NCI-H1436 treated with DMSO at 0.1 percent for 48 hours (cell line): Measurements from ENCODE around the gene TPST1.
"Not testable (repeated sequence)": the region's sequence is repeated elsewhere in the genome, so short reads cannot be mapped to it uniquely, and the experiment has no call there.

Experiments
- DNase-seq: peaks from one replicate; lab custom pipeline; 2025; lab: John Stamatoyannopoulos, UW

TPST1 gene

DNA sequence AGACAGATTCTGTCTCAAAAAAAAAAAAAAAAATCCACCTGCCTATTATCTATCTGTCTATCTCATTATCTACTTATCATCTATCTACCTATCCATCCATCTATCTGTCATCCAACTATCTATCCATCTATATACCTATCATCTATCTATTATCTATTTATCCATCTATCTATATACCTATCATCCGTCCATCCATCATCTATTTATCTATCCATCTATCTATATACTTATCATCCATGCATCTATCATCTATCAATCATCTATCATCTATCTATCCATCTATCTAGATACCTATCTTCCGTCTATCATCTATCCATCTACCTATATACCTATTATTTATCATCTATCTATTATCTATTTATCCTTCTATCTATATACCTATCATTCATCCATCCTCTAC lies 16.5 kb upstream of the TPST1 start:
- no peak for DNase-seq

DNA sequence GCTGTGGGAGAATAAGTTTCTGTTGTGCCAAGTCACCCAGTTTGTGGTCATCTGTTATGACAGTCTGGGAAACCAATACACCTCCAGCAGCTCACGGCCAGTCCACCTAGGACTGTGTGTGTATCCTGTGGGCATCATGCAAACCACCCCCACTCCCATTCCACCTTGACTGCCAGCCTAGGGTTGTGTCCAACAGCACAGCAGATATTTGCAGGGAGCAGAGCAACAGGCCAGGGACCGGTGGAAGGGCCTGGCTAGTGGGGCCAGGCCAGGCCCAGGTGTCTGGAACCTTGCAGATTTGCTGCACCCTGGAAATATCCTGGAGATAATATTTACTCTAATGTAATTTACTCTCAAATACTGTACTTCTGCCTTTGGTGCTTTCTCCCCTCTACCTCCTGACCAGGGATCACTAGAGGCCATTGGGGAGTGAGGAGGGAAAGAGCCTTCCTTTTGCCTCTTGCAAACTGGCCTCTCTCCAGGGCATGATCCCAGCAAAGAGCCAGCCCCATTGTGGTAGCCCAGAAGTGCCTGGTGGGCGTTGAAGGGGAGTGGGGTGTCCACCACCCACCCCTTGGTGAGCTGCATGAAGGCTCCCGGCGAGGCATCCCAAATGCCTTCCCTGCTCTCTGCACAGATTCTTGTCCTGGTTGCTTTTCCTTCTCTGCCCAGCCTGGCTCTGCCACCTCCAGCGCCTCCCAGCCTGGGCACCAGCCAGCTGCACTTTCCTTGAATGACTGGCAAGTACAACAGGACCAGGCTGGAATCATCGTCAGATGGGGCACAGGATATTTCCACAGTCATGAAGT lies 15.2 kb upstream of the TPST1 start:
- no peak for DNase-seq

DNA sequence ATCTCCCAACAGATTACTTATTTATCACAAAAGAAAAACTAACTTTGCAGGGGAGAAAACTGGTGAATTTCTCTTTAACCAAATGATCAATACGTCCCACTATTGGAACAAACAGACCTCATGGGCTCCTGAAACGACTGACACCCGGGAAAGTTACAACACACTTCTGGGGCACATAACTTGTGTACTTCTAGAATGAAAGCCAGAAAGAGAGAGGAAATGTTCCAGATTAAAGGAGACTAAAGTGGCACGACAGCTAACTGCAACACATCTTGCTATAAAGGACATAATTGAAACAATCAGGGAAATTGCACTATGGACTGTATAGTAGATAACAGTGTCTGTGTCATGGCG lies 14.7 kb upstream of the TPST1 start:
- DNase-seq: no peak

DNA sequence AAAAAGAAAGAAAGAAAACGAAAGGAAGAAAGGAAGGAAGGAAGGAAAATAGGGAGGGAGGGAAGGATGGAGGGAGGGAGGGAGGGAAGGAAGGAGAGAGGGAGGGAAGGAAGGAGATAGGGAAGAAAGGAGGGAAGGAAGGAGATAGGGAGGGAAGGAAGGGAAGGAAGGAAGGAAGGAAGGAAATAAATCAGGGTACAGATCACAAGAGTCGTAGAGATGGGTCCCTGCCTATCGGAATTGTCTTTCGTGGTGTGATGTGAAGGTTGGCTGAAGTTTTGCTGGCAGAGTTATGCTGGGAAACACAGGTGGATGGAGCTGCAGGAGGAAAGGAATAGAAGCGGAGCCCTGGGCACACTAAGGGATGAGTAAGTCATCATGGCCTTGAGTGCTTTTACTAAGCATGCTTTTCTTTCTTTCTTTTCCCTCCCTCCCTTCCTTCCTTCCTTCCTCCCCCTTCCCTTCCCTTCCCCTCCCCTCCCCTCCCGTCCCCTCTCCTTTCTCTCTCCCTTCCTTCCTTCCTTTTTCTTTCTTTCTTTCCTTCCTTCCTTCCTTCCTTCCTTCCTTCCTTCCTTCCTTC lies 11.9 kb upstream of the TPST1 start:
- no peak for DNase-seq

DNA sequence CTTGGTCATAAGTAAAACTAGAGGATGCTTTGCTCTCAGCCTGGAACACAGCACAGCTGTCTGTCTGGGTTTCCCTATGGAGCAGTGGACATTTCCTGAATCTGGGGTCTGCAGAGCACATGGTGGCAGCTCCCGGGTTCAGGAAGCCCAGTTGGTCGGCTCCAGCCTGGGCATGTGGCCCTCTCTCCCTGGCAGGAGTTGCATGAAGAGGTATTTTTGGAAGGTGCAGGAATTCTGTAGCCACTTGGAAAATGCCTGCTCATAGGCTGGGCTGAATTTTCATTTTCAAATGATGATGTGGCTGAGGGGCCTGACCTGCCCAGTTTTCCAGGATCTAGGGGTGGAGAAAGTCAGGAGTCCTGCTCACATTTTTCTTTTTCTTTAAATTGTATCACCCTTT lies 6.7 kb upstream of the TPST1 start:
- DNase-seq: no peak

DNA sequence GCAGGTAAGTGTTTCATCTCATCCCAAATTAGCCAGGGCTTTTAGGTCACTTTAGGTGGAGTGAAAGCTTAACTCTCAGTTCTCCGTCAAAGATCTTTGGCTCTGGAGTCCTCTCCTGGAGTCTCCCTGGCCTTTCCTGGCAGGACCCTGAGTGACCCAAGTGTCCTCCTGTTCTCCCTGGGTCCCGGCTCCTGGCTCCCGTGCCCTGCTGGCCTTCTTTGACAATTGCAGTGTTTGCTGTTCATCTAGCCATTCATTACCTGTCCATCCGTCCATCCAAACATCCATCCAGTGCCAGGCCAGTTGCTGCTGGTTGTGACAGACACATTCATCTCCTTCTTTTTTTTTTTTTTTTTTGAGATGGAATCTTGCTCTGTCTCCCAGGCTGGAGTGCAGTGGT lies 6.2 kb upstream of the TPST1 start:
- no peak for DNase-seq

DNA sequence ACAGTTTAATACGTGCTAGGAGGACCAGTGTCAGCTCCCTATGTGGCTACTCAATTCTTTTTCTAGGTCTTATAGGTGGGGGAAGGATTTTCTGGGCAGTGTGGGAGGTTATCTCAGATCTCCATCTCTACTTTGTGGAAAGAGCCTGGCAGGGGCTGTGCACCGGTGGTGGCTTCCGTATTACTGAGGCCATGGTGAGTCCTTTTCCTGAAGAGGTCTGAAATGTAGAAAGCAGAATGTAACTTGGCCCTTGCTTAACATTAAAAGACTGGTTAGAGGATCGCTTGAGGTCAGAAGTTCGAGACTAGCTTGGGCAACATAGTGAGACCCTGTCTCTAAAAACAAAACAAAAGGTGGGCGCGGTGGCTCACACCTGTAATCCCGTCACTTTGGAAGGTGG lies 2.7 kb upstream of the TPST1 start:
- no peak for DNase-seq

DNA sequence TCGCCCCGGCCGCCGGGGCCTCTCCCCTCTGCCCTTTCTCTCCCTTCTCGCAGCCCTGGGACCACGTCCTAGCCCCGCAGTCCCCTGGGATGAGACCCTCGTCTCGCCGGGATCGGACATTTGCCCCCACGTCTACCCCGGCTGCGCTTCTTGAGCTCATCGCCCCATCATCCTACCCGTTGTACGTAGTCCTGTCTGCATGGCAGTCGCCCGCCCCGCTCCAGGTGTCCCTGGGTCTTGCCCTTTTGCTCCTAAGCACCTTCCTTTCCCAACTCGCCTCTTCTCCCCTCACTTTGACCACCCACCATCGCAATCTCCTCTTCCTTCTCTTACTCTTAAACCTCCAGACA lies 582 bp downstream of the TPST1 start:
- no peak for DNase-seq

DNA sequence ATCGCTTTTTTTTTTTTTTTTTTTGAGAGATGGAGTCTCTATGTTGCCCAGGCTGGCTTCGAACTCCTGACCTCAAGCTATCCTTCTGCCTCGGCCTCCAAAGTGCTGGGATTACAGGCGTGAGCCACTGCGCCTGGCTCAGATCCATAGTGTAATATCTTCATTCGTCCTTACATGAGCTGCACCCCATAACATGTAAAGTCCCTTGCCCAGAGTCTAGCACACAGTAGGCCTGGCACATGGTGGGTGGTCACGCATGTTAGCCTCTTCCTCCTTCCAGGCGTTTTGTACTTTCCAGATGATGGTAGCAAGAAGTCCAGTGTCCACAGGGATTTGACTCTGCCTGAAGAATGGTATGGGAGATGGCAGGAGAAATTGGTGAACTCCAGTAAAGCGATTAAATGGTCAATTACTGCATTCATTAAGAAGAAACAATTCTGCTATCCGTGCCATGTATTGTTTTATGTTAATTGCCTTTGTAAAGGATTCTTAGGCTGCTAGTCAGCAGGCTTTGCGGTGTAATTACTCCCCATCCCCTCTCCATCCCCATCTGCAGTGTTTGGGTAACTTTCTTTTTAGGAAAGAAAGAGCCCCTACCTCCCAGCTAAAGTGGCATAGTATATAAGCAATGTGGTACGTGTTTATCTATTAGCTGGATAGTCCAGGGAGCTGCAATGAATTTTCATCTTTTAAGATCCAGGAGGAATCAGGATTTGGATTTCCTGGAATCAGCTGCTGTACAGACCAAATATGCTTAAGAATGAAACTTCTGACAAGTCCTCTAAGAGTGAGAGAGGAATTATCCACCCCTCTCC lies 1.2 kb downstream of the TPST1 start:
- DNase-seq: no peak

DNA sequence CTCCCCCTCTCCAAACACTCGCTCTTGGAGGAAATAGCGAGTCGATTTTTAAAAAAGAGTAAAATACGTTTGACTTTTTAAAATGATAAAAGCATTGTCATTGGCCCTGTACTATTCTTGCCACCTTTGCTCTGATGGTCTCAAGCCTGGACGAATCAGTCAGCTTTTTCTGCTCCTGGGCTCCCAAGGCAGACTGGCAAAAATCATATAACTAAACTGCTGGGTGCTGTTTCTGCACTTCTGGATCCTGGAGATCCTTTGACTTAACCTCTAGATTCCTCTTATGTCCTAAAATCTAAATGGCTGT lies 1.8 kb downstream of the TPST1 start:
- no peak for DNase-seq

DNA sequence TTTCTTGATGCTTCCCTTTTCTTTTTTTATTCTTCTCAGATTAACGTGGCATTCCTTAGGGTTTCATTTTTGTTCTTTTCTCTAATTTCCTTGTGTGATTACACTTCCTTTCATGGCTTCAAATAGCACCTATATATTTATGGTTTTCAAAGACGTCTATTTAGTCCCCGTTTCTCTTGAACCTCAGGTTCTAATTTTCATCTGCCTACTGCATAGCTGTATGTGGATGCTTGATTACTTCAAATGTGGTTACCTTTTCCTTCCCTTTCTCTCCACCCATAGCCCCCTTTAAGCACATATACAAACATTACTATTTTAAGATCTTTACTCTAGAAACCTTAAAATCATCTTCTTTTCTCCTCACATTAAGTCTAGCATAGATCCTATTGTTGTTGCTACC lies 2.4 kb downstream of the TPST1 start:
- no peak for DNase-seq

DNA sequence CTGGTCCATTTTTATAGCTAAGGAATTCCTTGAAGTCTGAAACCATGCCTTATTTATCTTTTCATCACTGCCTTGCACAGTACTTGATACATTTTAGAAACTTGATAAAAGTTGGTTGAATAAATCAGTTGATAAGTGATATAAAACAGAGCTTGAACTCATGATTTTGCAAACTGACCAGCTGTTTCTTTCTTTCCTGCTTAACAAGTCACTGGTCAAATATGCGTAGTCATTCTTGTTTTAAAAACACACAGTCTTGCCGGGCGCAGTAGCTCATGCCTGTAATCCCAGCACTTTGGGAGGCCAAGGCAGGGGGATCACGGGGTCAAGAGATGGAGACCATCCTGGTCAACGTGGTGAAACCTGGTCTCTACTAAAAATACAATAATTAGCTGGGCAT lies 6.3 kb downstream of the TPST1 start:
- no peak for DNase-seq

DNA sequence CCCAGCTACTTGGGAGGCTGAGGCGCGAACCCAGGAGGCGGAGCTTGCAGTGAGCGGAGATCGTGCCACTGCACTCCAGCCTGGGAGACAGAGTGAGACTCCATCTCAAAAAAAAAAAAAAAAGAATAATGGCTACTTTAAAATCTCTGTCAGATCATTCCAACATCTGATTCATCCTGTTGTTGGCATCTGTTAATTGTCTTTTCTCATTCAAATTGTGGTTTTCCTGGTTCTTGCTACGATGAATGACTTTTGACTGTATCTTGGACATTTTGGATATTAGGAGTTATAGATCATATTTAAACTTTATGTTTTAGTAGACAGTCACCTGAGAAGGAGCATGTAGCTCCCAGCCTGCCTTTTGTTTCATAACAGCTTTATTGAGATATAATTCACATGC lies 8.5 kb downstream of the TPST1 start:
- DNase-seq: no peak

DNA sequence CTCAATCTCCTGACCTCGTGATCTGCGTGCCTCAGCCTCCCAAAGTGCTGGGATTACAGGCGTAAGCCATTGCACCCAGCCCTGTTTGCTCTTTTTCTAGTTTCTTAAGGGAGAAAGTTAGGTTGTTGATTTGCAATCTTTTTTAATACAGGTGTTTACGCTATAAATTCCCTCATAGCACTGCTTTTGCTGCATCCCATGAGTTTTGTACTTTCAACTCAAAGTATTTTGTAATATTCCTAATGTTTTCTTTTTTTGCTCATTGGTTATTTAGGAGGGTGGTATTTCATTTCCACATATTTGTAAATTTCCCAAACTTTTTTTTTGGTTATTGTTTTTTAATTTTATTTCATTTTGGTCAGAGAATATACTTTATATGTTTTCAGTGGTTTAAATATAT lies 11.6 kb downstream of the TPST1 start:
- DNase-seq: no peak

DNA sequence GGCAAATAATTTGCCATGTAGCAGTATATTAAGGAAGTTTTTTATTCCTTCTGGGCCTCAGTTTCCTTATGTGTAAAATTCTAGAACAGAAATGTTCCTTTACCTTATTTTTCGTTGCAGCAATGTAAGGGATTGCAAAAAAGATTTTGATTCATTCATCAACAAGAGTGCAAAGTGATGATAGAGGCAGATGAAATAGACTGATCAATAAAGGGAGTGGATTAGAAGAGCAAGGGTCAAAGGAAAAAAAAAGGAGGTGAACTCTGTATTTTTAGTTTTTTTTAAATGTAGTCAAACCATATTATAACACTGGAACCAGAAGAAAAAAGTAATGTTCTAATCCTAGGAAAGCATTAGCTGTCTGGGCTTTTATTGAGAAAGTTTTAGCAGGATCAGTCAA lies 14.7 kb downstream of the TPST1 start:
- no peak for DNase-seq

DNA sequence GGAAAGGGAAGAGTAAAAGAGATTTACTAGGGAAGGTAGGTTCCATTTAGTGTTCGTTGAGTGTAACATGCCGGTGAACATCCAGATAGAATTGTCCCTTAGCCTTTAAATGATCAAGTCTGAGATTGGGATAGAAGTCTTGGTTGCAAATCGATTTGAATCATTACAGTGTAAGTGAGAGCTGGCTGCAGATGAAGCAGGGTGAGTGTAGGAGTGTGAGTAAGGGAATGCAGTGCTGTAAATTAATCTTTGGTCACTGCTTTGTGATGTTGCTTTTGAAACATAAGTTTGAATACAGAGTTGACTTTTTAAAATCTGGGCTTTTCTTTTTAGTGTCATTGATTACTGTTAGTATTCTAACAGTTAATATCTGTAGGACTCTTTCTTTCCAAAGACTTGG lies 16.3 kb downstream of the TPST1 start:
- no peak for DNase-seq

DNA sequence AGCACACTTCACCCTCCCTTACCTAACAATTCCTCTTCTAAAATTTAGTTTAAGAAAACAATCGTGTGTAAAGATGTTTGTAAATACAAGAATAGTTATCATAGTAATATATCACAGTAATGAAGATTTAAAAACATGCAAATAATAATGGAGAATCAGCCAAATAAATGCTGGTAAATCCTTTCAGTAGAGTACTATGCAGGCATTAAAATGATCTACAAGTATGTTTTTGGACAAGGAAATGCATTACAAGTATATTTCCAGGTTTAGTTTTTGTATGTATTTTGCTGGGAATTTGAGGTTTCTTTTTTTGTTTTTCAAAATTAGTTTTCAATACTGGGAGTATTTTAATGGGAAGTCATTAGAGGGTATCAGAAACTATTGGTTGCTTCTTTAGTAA lies 22.7 kb downstream of the TPST1 start:
- no peak for DNase-seq

DNA sequence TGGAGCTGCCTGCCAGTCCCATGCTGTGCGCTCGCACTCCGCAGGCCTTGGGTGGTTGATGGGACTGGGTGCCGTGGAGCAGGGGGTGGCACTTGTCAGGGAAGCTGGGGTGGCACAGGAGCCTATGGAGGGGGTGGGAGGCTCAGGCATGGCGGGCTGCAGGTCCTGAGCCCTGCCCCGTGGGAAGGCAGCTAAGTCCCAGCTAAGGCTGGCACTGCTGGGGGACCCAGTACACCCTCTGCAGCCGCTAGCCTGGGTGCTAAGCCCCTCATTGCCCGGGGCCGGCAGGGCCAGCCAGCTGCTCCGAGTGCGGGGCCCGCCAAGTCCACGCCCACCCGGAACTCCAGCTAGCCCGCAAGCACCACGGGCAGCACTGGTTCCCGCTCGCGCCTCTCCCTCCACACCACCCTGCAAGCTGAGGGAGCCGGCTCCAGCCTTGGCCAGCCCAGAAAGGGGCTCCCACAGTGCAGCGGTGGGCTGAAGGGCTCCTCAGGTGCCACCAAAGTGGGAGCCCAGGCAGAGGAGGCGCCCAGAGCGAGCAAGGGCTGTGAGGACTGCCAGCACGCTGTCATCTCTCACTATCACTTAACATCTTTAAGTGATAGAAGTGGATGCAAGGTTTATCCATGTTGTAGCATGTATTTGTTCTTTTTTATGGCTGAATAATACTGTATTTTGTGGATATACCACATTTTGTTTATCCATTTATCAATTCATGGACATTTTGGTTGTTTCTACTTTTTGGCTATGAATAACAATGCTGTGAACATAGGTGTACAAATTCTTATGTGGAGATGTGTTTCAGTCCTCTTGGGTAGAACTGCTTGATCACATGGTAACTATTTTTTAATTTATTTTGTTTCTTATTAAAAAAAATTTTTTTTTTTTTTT lies 26.4 kb downstream of the TPST1 start:
- DNase-seq: not testable (repeated sequence)

DNA sequence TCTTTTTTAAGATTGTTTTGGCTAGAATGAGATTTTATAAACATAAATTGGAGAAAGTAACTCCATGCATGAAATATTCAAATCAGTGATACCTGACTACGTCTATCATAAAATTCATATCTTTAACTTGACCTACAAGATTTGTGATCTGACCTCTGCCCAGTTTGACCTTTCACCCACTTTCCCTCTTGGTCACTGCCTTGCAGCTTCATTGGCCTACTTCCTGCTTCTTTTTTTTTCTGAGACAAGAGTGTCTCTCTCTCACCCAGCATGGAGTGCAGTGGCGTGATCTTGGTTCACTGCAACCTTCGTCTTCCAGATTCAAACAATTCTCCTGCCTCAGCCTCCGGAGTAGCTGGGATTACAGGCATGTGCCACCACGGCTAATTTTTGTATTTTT lies 28.5 kb downstream of the TPST1 start:
- no peak for DNase-seq

DNA sequence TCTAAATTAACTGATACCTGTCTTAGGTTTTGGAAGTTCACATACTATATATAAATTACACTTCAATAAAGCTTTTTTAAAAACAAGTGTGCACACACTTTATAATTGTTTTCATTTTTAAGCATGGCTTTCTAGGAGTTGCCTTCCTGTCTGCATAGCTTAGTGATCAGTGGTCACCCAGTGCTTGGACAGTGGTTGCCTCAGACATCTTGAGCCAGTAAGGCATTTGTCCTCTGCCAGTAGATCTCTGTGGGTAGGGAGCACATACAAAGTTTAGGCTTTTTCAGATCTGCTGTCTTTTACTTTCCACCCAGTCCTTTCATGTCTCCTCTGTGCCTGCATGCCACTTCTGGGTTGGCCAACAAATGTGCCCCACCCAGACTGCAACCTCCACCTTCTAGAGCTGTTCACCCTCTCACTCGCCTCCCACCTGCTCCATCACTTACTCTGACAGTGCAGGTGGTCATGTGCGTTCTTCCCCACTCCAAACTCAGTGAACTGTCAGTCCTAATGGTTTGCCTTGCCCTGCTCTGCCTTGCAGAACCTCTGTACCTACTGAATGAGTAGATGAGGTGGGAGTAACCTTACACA lies 31.7 kb downstream of the TPST1 start:
- DNase-seq: no peak

DNA sequence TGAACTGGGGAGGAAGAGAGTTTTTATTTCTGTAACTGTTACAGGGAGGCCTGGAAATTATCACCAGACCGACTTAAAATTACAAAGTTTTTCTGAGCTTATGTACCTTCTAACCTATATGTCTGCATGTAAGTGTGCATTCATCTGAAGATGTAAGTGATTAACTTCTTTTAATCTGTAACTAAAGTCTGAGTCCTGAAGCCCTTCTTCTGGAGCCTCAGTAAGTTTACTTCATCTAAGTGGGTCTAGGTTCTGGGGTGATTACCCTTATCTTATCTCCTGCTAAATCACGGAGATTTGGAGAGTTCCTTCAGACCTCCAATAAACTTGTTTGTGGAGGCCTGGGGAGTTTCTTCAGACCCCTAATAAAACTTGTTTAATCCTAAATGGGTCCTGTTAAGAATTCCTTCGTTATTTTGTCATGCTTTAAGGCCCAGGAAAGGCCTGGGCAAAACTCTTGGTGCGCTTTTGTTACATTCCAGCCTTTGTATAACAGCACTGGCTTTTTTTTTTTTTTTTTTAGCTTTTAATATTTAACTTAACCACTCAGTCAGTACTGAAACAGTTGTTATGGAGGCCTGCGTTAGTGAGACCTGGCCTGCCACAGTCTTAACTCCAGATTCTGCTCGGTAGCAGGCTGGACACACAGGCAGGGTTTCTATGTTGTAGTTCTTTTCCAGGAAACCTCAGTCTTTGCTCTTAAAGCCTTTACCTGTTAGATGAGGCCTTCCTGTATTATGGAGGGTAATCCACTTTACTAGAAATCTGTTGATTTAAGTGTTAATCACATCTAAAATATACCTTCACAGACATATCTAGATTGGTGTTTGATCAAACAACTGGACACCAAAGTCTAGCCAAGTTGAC lies 33.0 kb downstream of the TPST1 start:
- no peak for DNase-seq
